SK-N-SH treated with all-trans-retinoic acid at 6 μM for 48 hours (cell line): ENCODE measurements around the gene MYLIP.

Experiments used
- ATAC-seq: fragments of 200-7000 bp; cut with Tn5 transposase; 3 replicates; pipeline ENCODE4 v1.9.1; 2020; ENCODE audit warnings: mild to moderate bottlenecking, moderate library complexity
- ARNTL ChIP-seq: fragments of 450-650 bp; formaldehyde crosslinking; IDR thresholded peaks from 2 replicates; pipeline ENCODE4 v1.5.0; 2020; ENCODE audit warnings: low read depth, mild to moderate bottlenecking, moderate library complexity, borderline replicate concordance
- BACH2 ChIP-seq: fragments of 250-450 bp; sonication (Bioruptor Pico); IDR thresholded peaks from 2 replicates; pipeline ENCODE4 v1.9.0; 2021; ENCODE audit warnings: mild to moderate bottlenecking, borderline replicate concordance
- CSDC2 ChIP-seq: fragments of 250-450 bp; sonication (Bioruptor Pico); IDR thresholded peaks from 2 replicates; pipeline ENCODE4 v1.5.0; 2020; ENCODE audit warnings: mild to moderate bottlenecking, moderate library complexity
- ESRRG ChIP-seq: fragments of 250-450 bp; sonication (Bioruptor Pico); IDR thresholded peaks from 2 replicates; pipeline ENCODE4 v1.6.1; 2021; ENCODE audit warnings: mild to moderate bottlenecking
- ISL1 ChIP-seq: fragments of 250-450 bp; sonication (Bioruptor Pico); IDR thresholded peaks from 2 replicates; pipeline ENCODE4 v2.1.2; 2022; ENCODE audit warnings: mild to moderate bottlenecking, moderate library complexity
- OSR1 ChIP-seq: fragments of 250-450 bp; sonication (Bioruptor Pico); IDR thresholded peaks from 2 replicates; pipeline ENCODE4 v1.8.0; 2022; ENCODE audit warnings: moderate library complexity, mild to moderate bottlenecking, inconsistent platforms
- PPARA ChIP-seq: fragments of 250-450 bp; sonication (Bioruptor Pico); IDR thresholded peaks from 2 replicates; pipeline ENCODE4 v1.5.0; 2020; ENCODE audit warnings: mild to moderate bottlenecking, borderline replicate concordance
- RARB ChIP-seq: fragments of 250-450 bp; sonication (Bioruptor Pico); IDR thresholded peaks from 2 replicates; pipeline ENCODE4 v1.8.0; 2021; ENCODE audit warnings: mild to moderate bottlenecking, moderate library complexity
- SNAI2 ChIP-seq: fragments of 250-450 bp; sonication (Bioruptor Pico); IDR thresholded peaks from 2 replicates; pipeline ENCODE4 v1.5.0; 2020; ENCODE audit warnings: mild to moderate bottlenecking, moderate library complexity
- TCF4 ChIP-seq: fragments of 250-450 bp; sonication (Bioruptor Pico); IDR thresholded peaks from 2 replicates; pipeline ENCODE4 v1.8.0; 2021; ENCODE audit warnings: mild to moderate bottlenecking, moderate library complexity, borderline replicate concordance
- TOX ChIP-seq: fragments of 250-450 bp; sonication (Bioruptor Pico); IDR thresholded peaks from 2 replicates; pipeline ENCODE4 v1.8.0; 2021; ENCODE audit warnings: mild to moderate bottlenecking, moderate library complexity, borderline replicate concordance
- ZFP3 ChIP-seq: fragments of 250-450 bp; sonication (Bioruptor Pico); IDR thresholded peaks from 2 replicates; pipeline ENCODE4 v1.5.0; 2020; ENCODE audit warnings: mild to moderate bottlenecking, moderate library complexity
- ZFP30 ChIP-seq: fragments of 450-650 bp; formaldehyde crosslinking; IDR thresholded peaks from 2 replicates; pipeline ENCODE4 v1.5.0; 2022; ENCODE audit warnings: mild to moderate bottlenecking, moderate library complexity
- ZNF565 ChIP-seq: fragments of 450-650 bp; formaldehyde crosslinking; conservative IDR thresholded peaks from 2 replicates; pipeline ENCODE4 v1.5.0; 2020; ENCODE audit warnings: low read depth, mild to moderate bottlenecking, moderate library complexity
- ZNF70 ChIP-seq: fragments of 450-650 bp; formaldehyde crosslinking; IDR thresholded peaks from 2 replicates; pipeline ENCODE4 v1.5.0; 2020; ENCODE audit warnings: mild to moderate bottlenecking, moderate library complexity
- ZNF8 ChIP-seq: fragments of 450-650 bp; formaldehyde crosslinking; IDR thresholded peaks from 2 replicates; pipeline ENCODE4 v1.5.0; 2020; ENCODE audit warnings: mild to moderate bottlenecking, moderate library complexity
- TF ChIP-seq, protein P1 (sequence below): fragments of 250-450 bp; sonication (Bioruptor Pico); IDR thresholded peaks from 2 replicates; pipeline ENCODE4 v1.5.0; 2020; ENCODE audit warnings: mild to moderate bottlenecking, moderate library complexity
- TF ChIP-seq, protein P2 (sequence below): fragments of 250-450 bp; sonication (Bioruptor Pico); IDR thresholded peaks from 2 replicates; pipeline ENCODE4 v1.5.1; 2021; ENCODE audit warnings: mild to moderate bottlenecking, moderate library complexity
- TF ChIP-seq, protein P3 (sequence below): fragments of 250-450 bp; sonication (Bioruptor Pico); IDR thresholded peaks from 2 replicates; pipeline ENCODE4 v1.8.0; 2021; ENCODE audit warnings: low read depth, mild to moderate bottlenecking, moderate library complexity, borderline replicate concordance
- TF ChIP-seq, protein P4 (sequence below): fragments of 250-450 bp; sonication (Bioruptor Pico); IDR thresholded peaks from 2 replicates; pipeline ENCODE4 v1.5.1; 2020; ENCODE audit warnings: low read depth, mild to moderate bottlenecking, moderate library complexity
- TF ChIP-seq, protein P5 (sequence below): fragments of 250-450 bp; sonication (Bioruptor Pico); IDR thresholded peaks from 2 replicates; pipeline ENCODE4 v1.8.0; 2020; ENCODE audit warnings: mild to moderate bottlenecking, moderate library complexity, borderline replicate concordance

Gene MYLIP

DNA sequence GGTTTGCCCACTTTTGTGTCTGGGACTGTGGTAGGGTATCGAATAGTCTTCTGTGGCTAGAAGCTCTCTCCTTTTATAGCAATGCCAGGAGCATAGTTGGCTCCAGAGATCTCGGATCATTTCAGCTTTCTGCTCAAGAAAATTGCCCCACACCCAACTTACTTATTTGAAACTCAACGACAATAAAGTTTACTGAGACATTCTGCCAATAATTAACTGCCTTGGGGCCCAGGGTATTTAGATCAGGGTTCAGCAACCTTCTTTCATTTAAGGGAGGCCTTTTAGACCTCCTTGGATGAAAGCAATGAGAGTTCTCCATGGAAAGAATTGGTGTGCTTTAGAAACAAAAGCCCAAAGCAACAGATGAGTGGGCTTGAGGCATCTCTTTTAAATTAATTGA lies 55.7 kb downstream of the MYLIP start:
- TF ChIP-seq ZFP3 (CRISPR knock-in tag) (no peak), CSDC2 (CRISPR knock-in tag) (no peak), OSR1 (no peak), ARNTL (CRISPR knock-in tag) (no peak), ZFP30 (CRISPR knock-in tag) (no peak), SNAI2 (CRISPR knock-in tag) (no peak), ZNF8 (CRISPR knock-in tag) (no peak), ZNF565 (no peak), ZNF70 (CRISPR knock-in tag) (no peak), ESRRG (no peak), ISL1 (CRISPR knock-in tag) (no peak), PPARA (CRISPR knock-in tag) (no peak), TCF4 (CRISPR knock-in tag) (no peak), RARB (no peak), BACH2 (CRISPR knock-in tag) (no peak)
- TF ChIP-seq, protein P1, sequence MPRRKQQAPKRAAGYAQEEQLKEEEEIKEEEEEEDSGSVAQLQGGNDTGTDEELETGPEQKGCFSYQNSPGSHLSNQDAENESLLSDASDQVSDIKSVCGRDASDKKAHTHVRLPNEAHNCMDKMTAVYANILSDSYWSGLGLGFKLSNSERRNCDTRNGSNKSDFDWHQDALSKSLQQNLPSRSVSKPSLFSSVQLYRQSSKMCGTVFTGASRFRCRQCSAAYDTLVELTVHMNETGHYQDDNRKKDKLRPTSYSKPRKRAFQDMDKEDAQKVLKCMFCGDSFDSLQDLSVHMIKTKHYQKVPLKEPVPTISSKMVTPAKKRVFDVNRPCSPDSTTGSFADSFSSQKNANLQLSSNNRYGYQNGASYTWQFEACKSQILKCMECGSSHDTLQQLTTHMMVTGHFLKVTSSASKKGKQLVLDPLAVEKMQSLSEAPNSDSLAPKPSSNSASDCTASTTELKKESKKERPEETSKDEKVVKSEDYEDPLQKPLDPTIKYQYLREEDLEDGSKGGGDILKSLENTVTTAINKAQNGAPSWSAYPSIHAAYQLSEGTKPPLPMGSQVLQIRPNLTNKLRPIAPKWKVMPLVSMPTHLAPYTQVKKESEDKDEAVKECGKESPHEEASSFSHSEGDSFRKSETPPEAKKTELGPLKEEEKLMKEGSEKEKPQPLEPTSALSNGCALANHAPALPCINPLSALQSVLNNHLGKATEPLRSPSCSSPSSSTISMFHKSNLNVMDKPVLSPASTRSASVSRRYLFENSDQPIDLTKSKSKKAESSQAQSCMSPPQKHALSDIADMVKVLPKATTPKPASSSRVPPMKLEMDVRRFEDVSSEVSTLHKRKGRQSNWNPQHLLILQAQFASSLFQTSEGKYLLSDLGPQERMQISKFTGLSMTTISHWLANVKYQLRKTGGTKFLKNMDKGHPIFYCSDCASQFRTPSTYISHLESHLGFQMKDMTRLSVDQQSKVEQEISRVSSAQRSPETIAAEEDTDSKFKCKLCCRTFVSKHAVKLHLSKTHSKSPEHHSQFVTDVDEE (CRISPR knock-in tag) = no peak
- TF ChIP-seq, protein P2, sequence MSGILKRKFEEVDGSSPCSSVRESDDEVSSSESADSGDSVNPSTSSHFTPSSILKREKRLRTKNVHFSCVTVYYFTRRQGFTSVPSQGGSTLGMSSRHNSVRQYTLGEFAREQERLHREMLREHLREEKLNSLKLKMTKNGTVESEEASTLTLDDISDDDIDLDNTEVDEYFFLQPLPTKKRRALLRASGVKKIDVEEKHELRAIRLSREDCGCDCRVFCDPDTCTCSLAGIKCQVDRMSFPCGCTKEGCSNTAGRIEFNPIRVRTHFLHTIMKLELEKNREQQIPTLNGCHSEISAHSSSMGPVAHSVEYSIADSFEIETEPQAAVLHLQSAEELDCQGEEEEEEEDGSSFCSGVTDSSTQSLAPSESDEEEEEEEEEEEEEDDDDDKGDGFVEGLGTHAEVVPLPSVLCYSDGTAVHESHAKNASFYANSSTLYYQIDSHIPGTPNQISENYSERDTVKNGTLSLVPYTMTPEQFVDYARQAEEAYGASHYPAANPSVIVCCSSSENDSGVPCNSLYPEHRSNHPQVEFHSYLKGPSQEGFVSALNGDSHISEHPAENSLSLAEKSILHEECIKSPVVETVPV (CRISPR knock-in tag) = no peak
- TF ChIP-seq, protein P3, sequence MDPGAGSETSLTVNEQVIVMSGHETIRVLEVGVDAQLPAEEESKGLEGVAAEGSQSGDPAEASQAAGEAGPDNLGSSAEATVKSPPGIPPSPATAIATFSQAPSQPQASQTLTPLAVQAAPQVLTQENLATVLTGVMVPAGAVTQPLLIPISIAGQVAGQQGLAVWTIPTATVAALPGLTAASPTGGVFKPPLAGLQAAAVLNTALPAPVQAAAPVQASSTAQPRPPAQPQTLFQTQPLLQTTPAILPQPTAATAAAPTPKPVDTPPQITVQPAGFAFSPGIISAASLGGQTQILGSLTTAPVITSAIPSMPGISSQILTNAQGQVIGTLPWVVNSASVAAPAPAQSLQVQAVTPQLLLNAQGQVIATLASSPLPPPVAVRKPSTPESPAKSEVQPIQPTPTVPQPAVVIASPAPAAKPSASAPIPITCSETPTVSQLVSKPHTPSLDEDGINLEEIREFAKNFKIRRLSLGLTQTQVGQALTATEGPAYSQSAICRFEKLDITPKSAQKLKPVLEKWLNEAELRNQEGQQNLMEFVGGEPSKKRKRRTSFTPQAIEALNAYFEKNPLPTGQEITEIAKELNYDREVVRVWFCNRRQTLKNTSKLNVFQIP (CRISPR knock-in tag) = no peak
- TF ChIP-seq, protein P4, sequence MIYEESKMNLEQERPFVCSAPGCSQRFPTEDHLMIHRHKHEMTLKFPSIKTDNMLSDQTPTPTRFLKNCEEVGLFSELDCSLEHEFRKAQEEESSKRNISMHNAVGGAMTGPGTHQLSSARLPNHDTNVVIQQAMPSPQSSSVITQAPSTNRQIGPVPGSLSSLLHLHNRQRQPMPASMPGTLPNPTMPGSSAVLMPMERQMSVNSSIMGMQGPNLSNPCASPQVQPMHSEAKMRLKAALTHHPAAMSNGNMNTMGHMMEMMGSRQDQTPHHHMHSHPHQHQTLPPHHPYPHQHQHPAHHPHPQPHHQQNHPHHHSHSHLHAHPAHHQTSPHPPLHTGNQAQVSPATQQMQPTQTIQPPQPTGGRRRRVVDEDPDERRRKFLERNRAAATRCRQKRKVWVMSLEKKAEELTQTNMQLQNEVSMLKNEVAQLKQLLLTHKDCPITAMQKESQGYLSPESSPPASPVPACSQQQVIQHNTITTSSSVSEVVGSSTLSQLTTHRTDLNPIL (CRISPR knock-in tag) = no peak
- no peak for ATAC-seq

DNA sequence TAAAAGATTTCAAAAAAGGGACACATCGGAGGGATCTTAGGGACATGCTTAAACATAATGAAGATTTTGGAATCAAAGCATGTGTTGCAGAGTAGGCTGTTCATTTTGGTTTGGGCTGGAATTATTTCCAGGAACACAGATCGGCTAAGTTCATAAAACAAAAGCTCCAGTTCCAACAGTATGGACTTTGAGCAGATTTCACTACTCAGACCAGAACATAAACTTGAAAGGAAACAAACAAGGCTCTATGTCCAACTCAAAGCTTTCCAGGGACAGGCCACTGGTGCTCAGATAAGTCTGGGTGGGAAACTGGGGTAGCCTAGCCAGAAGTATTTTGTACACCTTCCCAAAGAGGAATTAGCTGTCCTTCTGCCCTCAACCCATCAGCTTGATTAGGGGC lies 58.3 kb downstream of the MYLIP start:
- no peak for ATAC-seq
- no peak for TF ChIP-seq PPARA (CRISPR knock-in tag)
- TF ChIP-seq ARNTL (CRISPR knock-in tag) = no peak
- TF ChIP-seq, protein P5, sequence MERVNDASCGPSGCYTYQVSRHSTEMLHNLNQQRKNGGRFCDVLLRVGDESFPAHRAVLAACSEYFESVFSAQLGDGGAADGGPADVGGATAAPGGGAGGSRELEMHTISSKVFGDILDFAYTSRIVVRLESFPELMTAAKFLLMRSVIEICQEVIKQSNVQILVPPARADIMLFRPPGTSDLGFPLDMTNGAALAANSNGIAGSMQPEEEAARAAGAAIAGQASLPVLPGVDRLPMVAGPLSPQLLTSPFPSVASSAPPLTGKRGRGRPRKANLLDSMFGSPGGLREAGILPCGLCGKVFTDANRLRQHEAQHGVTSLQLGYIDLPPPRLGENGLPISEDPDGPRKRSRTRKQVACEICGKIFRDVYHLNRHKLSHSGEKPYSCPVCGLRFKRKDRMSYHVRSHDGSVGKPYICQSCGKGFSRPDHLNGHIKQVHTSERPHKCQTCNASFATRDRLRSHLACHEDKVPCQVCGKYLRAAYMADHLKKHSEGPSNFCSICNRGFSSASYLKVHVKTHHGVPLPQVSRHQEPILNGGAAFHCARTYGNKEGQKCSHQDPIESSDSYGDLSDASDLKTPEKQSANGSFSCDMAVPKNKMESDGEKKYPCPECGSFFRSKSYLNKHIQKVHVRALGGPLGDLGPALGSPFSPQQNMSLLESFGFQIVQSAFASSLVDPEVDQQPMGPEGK (CRISPR knock-in tag) = no peak
- TF ChIP-seq CSDC2 (CRISPR knock-in tag) = no peak
- TF ChIP-seq BACH2 (CRISPR knock-in tag) = no peak
- TF ChIP-seq ZNF70 (CRISPR knock-in tag) = no peak
- no peak for TF ChIP-seq ZNF8 (CRISPR knock-in tag)
- TF ChIP-seq ESRRG = no peak
- no peak for TF ChIP-seq TOX (CRISPR knock-in tag)
- TF ChIP-seq, protein P2 (CRISPR knock-in tag) = no peak
- TF ChIP-seq ZFP3 (CRISPR knock-in tag) = no peak
- TF ChIP-seq, protein P4 (CRISPR knock-in tag) = no peak
- no peak for TF ChIP-seq ISL1 (CRISPR knock-in tag)
